CD4-positive, alpha-beta T cell (primary cell): Measurements from ENCODE around the gene FBXL17. TPM values are rescaled to one million over a fixed set of nuclear protein-coding genes. Genes with fewer than 3 reads are reported as not detected.

Experiments
- ATAC-seq: fragments of 200-7000 bp; cut with Tn5 transposase; one replicate; pipeline ENCODE4 v1.10.0; 2022; ENCODE audit warnings: mild to moderate bottlenecking; ENCODE audit not compliant: poor library complexity
- CTCF ChIA-PET: fragments of 350-600 bp; sonication (Branson Sonifier 250); formaldehyde crosslinking; loops from one replicate; lab custom pipeline; 2021; ENCODE audit warnings: antibody characterized with exemption, inconsistent platforms; lab: Charles Lee
- POLR2A ChIA-PET: fragments of 350-600 bp; sonication (Branson Sonifier 250); formaldehyde crosslinking; loops from one replicate; lab custom pipeline; 2021; ENCODE audit warnings: antibody characterized with exemption, inconsistent platforms; lab: Charles Lee
- DNase-seq, 14 experiments: peaks; one replicate each; pipeline ENCODE4 v3.0.0-alpha.2; 2013 to 2020; ENCODE audit warnings: mixed read lengths in 2 of 14
- H3K27ac ChIP-seq, 2 donors: one replicate each; pipeline versions ENCODE4 v1.5.1 to v1.7.0; 2013; ENCODE audit warnings: low read length in 2 of 2, low read depth in 1 of 2, mild to moderate bottlenecking in 1 of 2
- H3K27me3 ChIP-seq, 2 experiments: 1 replicate in 1 of 2; 2 replicates in 1 of 2; pipeline versions ENCODE4 v1.6.1 to v1.7.0; 2013; ENCODE audit warnings: low read length in 2 of 2, control low read depth in 1 of 2, mild to moderate bottlenecking in 1 of 2, moderate library complexity in 1 of 2; ENCODE audit not compliant: insufficient read depth in 2 of 2, control insufficient read depth in 1 of 2
- H3K36me3 ChIP-seq: one replicate; pipeline ENCODE4 v1.6.1; 2013; ENCODE audit warnings: low read length, control low read depth; ENCODE audit not compliant: insufficient read depth
- H3K4me1 ChIP-seq: one replicate; pipeline ENCODE4 v1.6.1; 2013; ENCODE audit warnings: low read length, control low read depth; ENCODE audit not compliant: insufficient read depth
- H3K4me3 ChIP-seq: one replicate; pipeline ENCODE4 v1.5.1; 2013; ENCODE audit warnings: mild to moderate bottlenecking, low read length, moderate library complexity
- H3K9me3 ChIP-seq, 2 experiments: 1 replicate in 1 of 2; 2 replicates in 1 of 2; pipeline versions ENCODE4 v1.6.1 to v1.7.0; 2013; ENCODE audit warnings: low read length in 2 of 2, mild to moderate bottlenecking in 2 of 2, control low read depth in 1 of 2, moderate library complexity in 1 of 2; ENCODE audit not compliant: control insufficient read depth in 1 of 2, insufficient read depth in 1 of 2
- H3K27ac Mint-ChIP-seq: one replicate; pipeline ENCODE4 v1.8.0; 2020; ENCODE audit warnings: mixed read lengths
- H3K27me3 Mint-ChIP-seq: one replicate; pipeline ENCODE4 v1.8.0; 2021; ENCODE audit warnings: mixed read lengths
- H3K36me3 Mint-ChIP-seq: one replicate; pipeline ENCODE4 v1.8.0; 2021; ENCODE audit warnings: low read depth, mixed read lengths
- H3K4me1 Mint-ChIP-seq: one replicate; pipeline ENCODE4 v1.8.0; 2021; ENCODE audit warnings: low read depth, mixed read lengths
- H3K4me3 Mint-ChIP-seq: one replicate; pipeline ENCODE4 v1.8.0; 2020; ENCODE audit warnings: mild to moderate bottlenecking, mixed read lengths
- H3K9me3 Mint-ChIP-seq: one replicate; pipeline ENCODE4 v1.8.0; 2020; ENCODE audit warnings: mixed read lengths
- CTCF ChIP-seq: fragments of 200-600 bp; IDR thresholded peaks from one replicate; pipeline ENCODE4 v1.8.0; 2022; ENCODE audit warnings: antibody characterized with exemption, mild to moderate bottlenecking
- intact Hi-C, 2 experiments: fragments of 100-400 bp; cut with DNase I in 1 of 2; cut with micrococcal nuclease in 1 of 2; formaldehyde crosslinking; loops; one replicate each; pipeline versions ENCODE4 v1.15.1 to v1.9.0; 2023 to 2025; cut with DNase I, micrococcal nuclease
- total RNA-seq, 174 experiments: library from RNA in 2 of 174; stranded (reverse) in 2 of 174; gene quantifications; one replicate each; pipeline ENCODE4 v1.2.3 and lab custom pipeline; 2021 to 2026

Gene FBXL17
- total RNA-seq, 2 experiments from 2014 or later = 17.9 to 21.1 TPM

- Mint-ChIP-seq H3K4me3 (no peak overlapping the region), H3K36me3 (peaks cover 9% of the 10 kb centered on the region), H3K27me3 (no peaks in the 10 kb centered on the region), H3K27ac (no peak overlapping the region), H3K4me1 (peaks cover 1% of the 10 kb centered on the region), H3K9me3 (no peaks in the 10 kb centered on the region)
- H3K4me3 ChIP-seq = no peak overlapping the region
- H3K36me3 ChIP-seq = no peaks in the 10 kb centered on the region
- DNase-seq (no peak), ATAC-seq (no peak)
- TF ChIP-seq CTCF = no peak
- ChIA-PET CTCF (interaction anchor here (1.4 kb wide), 1 partner anchor 11 kb away, joined by 4 read pairs; no protein-coding TSS in a partner anchor), POLR2A (no interaction called here)
- H3K27me3 ChIP-seq = no peaks in the 10 kb centered on the region
- H3K4me1 ChIP-seq = no peaks in the 10 kb centered on the region
- H3K27ac ChIP-seq = no peak overlapping the region
- intact Hi-C loops = no loop called here
- no peaks in the 10 kb centered on the region for H3K9me3 ChIP-seq
Measured at GRCh38 chr5:107893642-107894041, 488.3 kb downstream of the FBXL17 start.

GRCh38 chr5:107889387-107889786, 492.5 kb downstream of the FBXL17 start:
- H3K4me3 ChIP-seq = no peak overlapping the region
- Mint-ChIP-seq H3K27me3 (no peaks in the 10 kb centered on the region), H3K4me3 (no peak overlapping the region), H3K4me1 (peaks cover 27% of the 10 kb centered on the region), H3K9me3 (no peaks in the 10 kb centered on the region), H3K36me3 (no peaks in the 10 kb centered on the region), H3K27ac (no peak overlapping the region)
- intact Hi-C loops = no loop called here
- H3K27ac ChIP-seq = no peak overlapping the region
- ChIA-PET POLR2A (no interaction called here), CTCF (no interaction called here)
- no peaks in the 10 kb centered on the region for H3K4me1 ChIP-seq
- ATAC-seq = no peak
- no peak for TF ChIP-seq CTCF
- DNase-seq = no peak
- H3K27me3 ChIP-seq = no peaks in the 10 kb centered on the region
- no peaks in the 10 kb centered on the region for H3K9me3 ChIP-seq
- no peaks in the 10 kb centered on the region for H3K36me3 ChIP-seq

- no peaks in the 10 kb centered on the region for H3K27me3 Mint-ChIP-seq
- no peaks in the 10 kb centered on the region for H3K9me3 Mint-ChIP-seq
- DNase-seq (no peak), ATAC-seq (no peak)
- H3K36me3 ChIP-seq = no peaks in the 10 kb centered on the region
- no peaks in the 10 kb centered on the region for H3K9me3 ChIP-seq
- H3K4me3 Mint-ChIP-seq = no peak overlapping the region
- intact Hi-C loops = no loop called here
- TF ChIP-seq CTCF = no peak
- H3K27ac ChIP-seq = no peak overlapping the region
- ChIA-PET POLR2A (no interaction called here), CTCF (no interaction called here)
- peaks cover 27% of the 10 kb centered on the region for H3K4me1 Mint-ChIP-seq
- no peaks in the 10 kb centered on the region for H3K4me1 ChIP-seq
- peaks cover 3% of the 10 kb centered on the region for H3K36me3 Mint-ChIP-seq
- no peaks in the 10 kb centered on the region for H3K27me3 ChIP-seq
- H3K4me3 ChIP-seq = no peak overlapping the region
- H3K27ac Mint-ChIP-seq = no peak overlapping the region
Measured at GRCh38 chr5:107888541-107888940, 493.4 kb downstream of the FBXL17 start.
